AG09309 (cell line): Measurements from ENCODE around the gene PLCH1.

ENCODE experiments used
- DNase-seq: peaks from one replicate; pipeline ENCODE4 v3.0.0-alpha.2; 2010; ENCODE audit warnings: low read depth
- H3K4me3 ChIP-seq: 2 replicates; pipeline ENCODE4 v1.5.1; 2011; ENCODE audit warnings: mild to moderate bottlenecking, low read depth, low read length, moderate library complexity; ENCODE audit not compliant: control insufficient read depth
- CTCF ChIP-seq: IDR thresholded peaks from 2 replicates; pipeline ENCODE4 v1.5.1; 2011; ENCODE audit warnings: mild to moderate bottlenecking, low read depth, low read length, inconsistent platforms; ENCODE audit not compliant: insufficient read depth, control insufficient read depth; ENCODE audit errors: missing control alignments

Gene PLCH1

DNA sequence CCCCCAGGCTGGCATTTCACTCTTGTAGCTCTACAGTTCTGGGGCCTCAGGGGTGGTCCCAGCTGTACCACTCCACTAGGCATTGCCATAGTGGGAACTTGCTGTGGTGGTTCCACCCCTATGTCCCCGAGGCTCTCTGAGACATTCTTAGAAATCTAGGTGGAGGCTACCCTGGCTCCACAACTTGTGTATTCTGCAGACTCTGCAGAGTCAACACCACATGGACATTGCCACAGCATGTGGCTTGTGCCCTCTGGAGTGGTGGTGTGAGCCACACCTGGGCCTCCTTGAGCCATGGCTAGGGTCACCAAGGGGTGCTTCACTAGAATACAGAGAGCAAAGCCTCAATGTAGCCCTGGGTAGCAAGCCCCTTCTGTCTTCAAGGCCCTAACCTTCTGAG lies 397.0 kb downstream of the PLCH1 start:
- no peak for TF ChIP-seq CTCF
- H3K4me3 ChIP-seq, result no peak overlapping the region
- DNase-seq, result no peak

- TF ChIP-seq CTCF, result no peak
- DNase-seq, result no peak
- H3K4me3 ChIP-seq, result no peak overlapping the region
Measured at GRCh38 chr3:155342344-155342743, 402.5 kb downstream of the PLCH1 start.

DNA sequence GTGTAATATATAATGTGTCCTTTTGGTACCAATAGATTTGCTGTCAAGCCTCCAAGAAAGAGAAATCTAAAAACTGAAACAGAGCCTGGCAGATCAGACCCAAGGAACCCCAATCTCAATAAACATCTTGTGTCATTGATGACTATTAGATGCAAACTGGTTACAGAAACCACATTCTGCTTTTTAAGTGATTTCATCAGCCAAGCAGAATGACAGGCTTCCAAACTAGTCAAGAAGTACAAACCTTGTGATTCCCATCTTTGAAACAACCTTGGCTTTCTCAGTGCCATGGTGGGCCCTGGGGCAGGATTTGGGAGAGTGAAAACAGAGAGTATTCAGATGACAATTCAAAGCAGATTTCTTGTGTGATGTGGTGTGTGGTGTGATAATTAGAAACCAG lies 405.8 kb downstream of the PLCH1 start:
- peak; percentile 3 for DNase-seq
- H3K4me3 ChIP-seq, result no peak overlapping the region
- TF ChIP-seq CTCF, result no peak

- DNase-seq, result no peak
- no peak overlapping the region for H3K4me3 ChIP-seq
- no peak for TF ChIP-seq CTCF
Measured at GRCh38 chr3:155335724-155336354, 409.0 kb downstream of the PLCH1 start.

GRCh38 chr3:155334914-155335723 lies 409.8 kb downstream of the PLCH1 start:
- DNase-seq, result no peak
- no peak for TF ChIP-seq CTCF
- H3K4me3 ChIP-seq, result no peak overlapping the region

GRCh38 chr3:155334215-155334913 lies 410.5 kb downstream of the PLCH1 start:
- H3K4me3 ChIP-seq, result no peak overlapping the region
- no peak for DNase-seq
- TF ChIP-seq CTCF, result no peak
